Thyroid gland (tissue), 4 donors: Measurements from ENCODE around the gene SCTR.

Experiments
- POLR2A ChIP-seq, 2 donors: fragments of 450-650 bp; IDR thresholded peaks; one replicate each; pipeline ENCODE4 v1.6.1; 2017; ENCODE audit warnings: antibody characterized with exemption in 2 of 2, mild to moderate bottlenecking in 2 of 2, moderate library complexity in 1 of 2
- TF ChIP-seq, protein P1 (sequence below), 6 experiments: fragments of 200-600 bp in 3 of 6; fragments of 450-650 bp in 3 of 6; sonication (generic) in 3 of 6; IDR thresholded peaks; one replicate each; pipeline ENCODE4 v1.5.1; 2016 to 2019; ENCODE audit warnings: antibody characterized with exemption in 6 of 6, mild to moderate bottlenecking in 2 of 6, inconsistent platforms in 1 of 6, moderate library complexity in 1 of 6

- TF ChIP-seq, protein P1, sequence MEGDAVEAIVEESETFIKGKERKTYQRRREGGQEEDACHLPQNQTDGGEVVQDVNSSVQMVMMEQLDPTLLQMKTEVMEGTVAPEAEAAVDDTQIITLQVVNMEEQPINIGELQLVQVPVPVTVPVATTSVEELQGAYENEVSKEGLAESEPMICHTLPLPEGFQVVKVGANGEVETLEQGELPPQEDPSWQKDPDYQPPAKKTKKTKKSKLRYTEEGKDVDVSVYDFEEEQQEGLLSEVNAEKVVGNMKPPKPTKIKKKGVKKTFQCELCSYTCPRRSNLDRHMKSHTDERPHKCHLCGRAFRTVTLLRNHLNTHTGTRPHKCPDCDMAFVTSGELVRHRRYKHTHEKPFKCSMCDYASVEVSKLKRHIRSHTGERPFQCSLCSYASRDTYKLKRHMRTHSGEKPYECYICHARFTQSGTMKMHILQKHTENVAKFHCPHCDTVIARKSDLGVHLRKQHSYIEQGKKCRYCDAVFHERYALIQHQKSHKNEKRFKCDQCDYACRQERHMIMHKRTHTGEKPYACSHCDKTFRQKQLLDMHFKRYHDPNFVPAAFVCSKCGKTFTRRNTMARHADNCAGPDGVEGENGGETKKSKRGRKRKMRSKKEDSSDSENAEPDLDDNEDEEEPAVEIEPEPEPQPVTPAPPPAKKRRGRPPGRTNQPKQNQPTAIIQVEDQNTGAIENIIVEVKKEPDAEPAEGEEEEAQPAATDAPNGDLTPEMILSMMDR (IDR thresholded peaks at IDR 0.05) = no peak
- no peak for TF ChIP-seq POLR2A (IDR thresholded peaks at IDR 0.05)
Measured at GRCh38 chr2:119416299-119416923, 107.9 kb downstream of the SCTR start.
